MM.1S (cell line): ENCODE measurements around the gene LRTM2.

ENCODE experiments used
- DNase-seq: peaks from one replicate; pipeline ENCODE4 v3.0.0-alpha.2; 2015
- H2AFZ ChIP-seq: fragments of 300-600 bp; sonication (generic); 2 replicates; pipeline ENCODE4 v1.6.0; 2016; ENCODE audit warnings: antibody characterized with exemption, low read length
- H3F3A ChIP-seq: fragments of 300-600 bp; sonication (generic); 2 replicates; pipeline ENCODE4 v1.6.1; 2016; ENCODE audit warnings: mild to moderate bottlenecking, antibody characterized with exemption, low read length, moderate library complexity, mixed read lengths; ENCODE audit not compliant: insufficient read depth
- H3K27ac ChIP-seq: fragments of 300-600 bp; sonication (generic); 2 replicates; pipeline ENCODE4 v1.5.1; 2016; ENCODE audit warnings: mild to moderate bottlenecking, low read length
- H3K27me3 ChIP-seq: fragments of 300-600 bp; sonication (generic); replicated peaks from 2 replicates; pipeline ENCODE4 v1.6.0; 2016; ENCODE audit warnings: low read length; ENCODE audit not compliant: insufficient read depth
- H3K36me3 ChIP-seq: fragments of 300-600 bp; sonication (generic); replicated peaks from 2 replicates; pipeline ENCODE4 v1.6.1; 2016; ENCODE audit warnings: mild to moderate bottlenecking, low read length, mixed read lengths; ENCODE audit not compliant: insufficient read depth
- H3K4me1 ChIP-seq: fragments of 300-600 bp; sonication (generic); 2 replicates; pipeline ENCODE4 v1.6.1; 2016; ENCODE audit warnings: low read length, mixed read lengths
- H3K4me2 ChIP-seq: fragments of 300-600 bp; sonication (generic); 2 replicates; pipeline ENCODE4 v1.6.0; 2016; ENCODE audit warnings: low read depth, low read length
- H3K4me3 ChIP-seq: fragments of 300-600 bp; sonication (generic); 2 replicates; pipeline ENCODE4 v1.5.1; 2016; ENCODE audit warnings: low read length, mixed read lengths
- H3K79me2 ChIP-seq: fragments of 300-600 bp; sonication (generic); 2 replicates; pipeline ENCODE4 v1.6.1; 2016; ENCODE audit warnings: mixed run types, low read length, mixed read lengths
- H3K9ac ChIP-seq: fragments of 300-600 bp; sonication (generic); 2 replicates; pipeline ENCODE4 v1.6.1; 2016; ENCODE audit warnings: low read length, mixed read lengths
- H3K9me2 ChIP-seq: fragments of 300-600 bp; sonication (generic); replicated peaks from 2 replicates; pipeline ENCODE4 v1.6.1; 2016; ENCODE audit warnings: mild to moderate bottlenecking, low read length, mixed read lengths; ENCODE audit not compliant: insufficient read depth
- H3K9me3 ChIP-seq: fragments of 300-600 bp; sonication (generic); replicated peaks from 2 replicates; pipeline ENCODE4 v1.6.1; 2016; ENCODE audit warnings: mild to moderate bottlenecking, low read length, mixed read lengths; ENCODE audit not compliant: insufficient read depth
- H4K20me1 ChIP-seq: fragments of 300-600 bp; sonication (generic); 2 replicates; pipeline ENCODE4 v1.6.1; 2016; ENCODE audit warnings: mild to moderate bottlenecking, low read length, moderate library complexity, mixed read lengths; ENCODE audit not compliant: insufficient read depth
- EZH2 ChIP-seq: fragments of 300-600 bp; sonication (generic); optimal IDR thresholded peaks from 2 replicates; pipeline ENCODE3; 2017; ENCODE audit warnings: low read depth, mild to moderate bottlenecking, antibody characterized with exemption, low read length, mixed read lengths
- EZH2phosphoT487 ChIP-seq: fragments of 300-600 bp; sonication (generic); IDR thresholded peaks from 2 replicates; pipeline ENCODE4 v1.6.1; 2018; ENCODE audit warnings: antibody characterized with exemption, low read length
- TF ChIP-seq, protein P1 (sequence below): fragments of 300-600 bp; sonication (generic); IDR thresholded peaks from 2 replicates; pipeline ENCODE4 v1.5.1; 2016; ENCODE audit warnings: antibody characterized with exemption, low read length, mixed read lengths

The LRTM2 gene

DNA sequence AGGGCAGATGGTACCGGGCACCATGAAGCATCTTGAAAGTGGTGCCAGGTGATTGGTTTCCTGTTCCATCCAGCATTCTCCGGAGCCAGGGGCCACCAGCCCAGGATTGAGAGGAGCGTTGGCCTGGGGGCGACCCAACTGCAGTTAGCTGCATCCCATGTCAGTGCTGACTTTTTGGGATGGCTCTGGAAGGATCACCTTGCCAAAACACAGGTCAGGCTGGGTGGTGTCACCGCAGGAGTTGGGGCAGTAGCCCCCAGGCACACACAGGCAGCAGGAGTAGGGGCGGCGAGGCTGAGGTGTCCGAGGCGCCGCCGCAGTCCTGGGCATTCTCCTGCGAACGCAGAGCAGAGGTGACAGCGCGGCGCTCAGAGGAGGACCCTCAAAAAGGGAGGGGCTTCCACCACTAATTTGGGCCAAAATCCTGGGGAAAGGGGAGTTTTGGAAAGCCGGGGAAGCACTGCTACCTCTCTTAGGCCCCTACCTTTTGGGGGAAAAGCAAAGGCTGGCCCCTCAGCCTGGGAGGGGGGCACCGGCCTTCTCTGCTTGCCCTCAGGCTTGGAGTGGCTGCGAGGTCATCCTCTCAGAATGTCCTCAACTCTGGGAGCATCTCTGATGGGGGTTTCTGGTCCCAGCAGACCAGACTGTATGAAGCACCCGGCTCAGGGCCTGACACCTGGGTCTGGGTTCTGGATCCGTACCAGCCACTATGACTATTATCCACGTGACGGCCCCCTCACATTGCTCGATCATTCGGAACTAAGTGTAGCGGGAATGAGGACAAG, 26.7 kb upstream of the LRTM2 start:
- no peak for DNase-seq
- H4K20me1 ChIP-seq = no peaks in the 10 kb centered on the region
- no peaks in the 10 kb centered on the region for H3K9me2 ChIP-seq
- TF ChIP-seq EZH2 (no peak), EZH2phosphoT487 (no peak)
- TF ChIP-seq, protein P1, sequence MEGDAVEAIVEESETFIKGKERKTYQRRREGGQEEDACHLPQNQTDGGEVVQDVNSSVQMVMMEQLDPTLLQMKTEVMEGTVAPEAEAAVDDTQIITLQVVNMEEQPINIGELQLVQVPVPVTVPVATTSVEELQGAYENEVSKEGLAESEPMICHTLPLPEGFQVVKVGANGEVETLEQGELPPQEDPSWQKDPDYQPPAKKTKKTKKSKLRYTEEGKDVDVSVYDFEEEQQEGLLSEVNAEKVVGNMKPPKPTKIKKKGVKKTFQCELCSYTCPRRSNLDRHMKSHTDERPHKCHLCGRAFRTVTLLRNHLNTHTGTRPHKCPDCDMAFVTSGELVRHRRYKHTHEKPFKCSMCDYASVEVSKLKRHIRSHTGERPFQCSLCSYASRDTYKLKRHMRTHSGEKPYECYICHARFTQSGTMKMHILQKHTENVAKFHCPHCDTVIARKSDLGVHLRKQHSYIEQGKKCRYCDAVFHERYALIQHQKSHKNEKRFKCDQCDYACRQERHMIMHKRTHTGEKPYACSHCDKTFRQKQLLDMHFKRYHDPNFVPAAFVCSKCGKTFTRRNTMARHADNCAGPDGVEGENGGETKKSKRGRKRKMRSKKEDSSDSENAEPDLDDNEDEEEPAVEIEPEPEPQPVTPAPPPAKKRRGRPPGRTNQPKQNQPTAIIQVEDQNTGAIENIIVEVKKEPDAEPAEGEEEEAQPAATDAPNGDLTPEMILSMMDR = no peak
- peaks cover 4% of the 10 kb centered on the region; the same call in 1 of the 2 replicates for H3K27me3 ChIP-seq
- no peak overlapping the region for H3K4me2 ChIP-seq
- no peak overlapping the region for H3K4me3 ChIP-seq
- H3K9me3 ChIP-seq = no peaks in the 10 kb centered on the region
- no peaks in the 10 kb centered on the region for H3K36me3 ChIP-seq
- no peak overlapping the region for H2AFZ ChIP-seq
- no peaks in the 10 kb centered on the region for H3F3A ChIP-seq
- no peaks in the 10 kb centered on the region for H3K79me2 ChIP-seq
- no peak overlapping the region for H3K27ac ChIP-seq
- H3K4me1 ChIP-seq = no peaks in the 10 kb centered on the region
- no peak overlapping the region for H3K9ac ChIP-seq

DNA sequence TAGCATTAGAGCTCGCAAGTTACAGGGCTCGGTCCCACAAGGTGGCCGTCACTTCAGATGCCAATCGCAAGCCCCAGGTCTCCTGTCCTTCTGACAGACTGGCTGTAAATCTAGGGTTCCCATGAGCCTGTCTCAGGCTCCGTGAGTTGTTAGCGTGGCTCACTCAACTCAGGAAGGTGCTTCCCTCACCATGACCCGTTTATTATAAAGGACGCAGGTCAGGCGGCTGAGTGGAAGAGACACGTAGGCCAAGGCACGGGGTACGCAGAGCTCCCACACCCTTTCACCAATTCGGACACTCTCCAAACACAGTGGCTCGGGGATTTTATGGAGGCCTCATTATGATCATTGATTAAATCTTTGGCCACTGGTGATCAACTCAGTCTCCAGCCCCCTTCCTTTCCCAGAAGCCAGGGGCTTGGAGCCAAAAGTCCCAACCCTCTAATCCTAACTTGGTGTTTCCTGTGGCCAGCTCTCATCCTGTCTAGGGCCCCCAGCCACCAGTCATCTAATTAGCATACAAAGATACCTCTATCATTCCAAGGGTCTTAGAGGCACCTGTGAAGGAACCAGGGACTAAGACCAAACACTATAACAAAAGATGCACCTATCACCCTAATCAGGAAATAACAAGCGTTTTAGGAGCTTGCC, 25.8 kb upstream of the LRTM2 start:
- H3K4me1 ChIP-seq = no peaks in the 10 kb centered on the region
- TF ChIP-seq, protein P1 = no peak
- no peak for TF ChIP-seq EZH2phosphoT487
- no peak for TF ChIP-seq EZH2
- DNase-seq = no peak

DNA sequence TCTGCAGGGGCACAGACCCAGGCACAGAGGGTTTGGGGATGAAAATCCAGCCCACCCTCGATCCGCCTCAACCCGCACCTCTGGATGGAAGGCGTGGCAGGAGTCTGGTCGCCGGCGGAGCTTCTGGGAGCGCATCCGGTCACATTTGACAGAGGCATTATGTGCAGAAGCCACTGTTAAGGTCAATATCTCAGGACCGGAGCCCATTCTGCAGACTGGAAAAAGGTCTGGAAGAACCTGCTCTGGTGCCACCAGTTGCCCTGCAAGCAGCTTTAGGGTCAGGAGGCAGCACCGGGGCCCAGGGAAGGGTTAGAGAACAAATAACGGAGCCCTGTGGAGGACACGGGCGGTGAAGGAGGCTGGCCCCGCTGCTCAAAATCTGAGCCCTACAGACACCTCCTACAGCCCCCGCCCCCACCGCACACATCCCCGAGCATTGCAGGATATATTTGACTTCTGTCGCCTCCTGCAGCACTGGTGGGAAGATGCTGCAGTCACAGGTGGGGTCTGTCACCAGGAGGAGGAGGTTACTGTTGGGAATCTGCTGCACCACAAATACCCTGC, 25.1 kb upstream of the LRTM2 start:
- Histone ChIP-seq H3K9me2 (no peaks in the 10 kb centered on the region), H3K4me2 (peak overlapping the region; percentile 99), H3K27me3 (peaks cover 4% of the 10 kb centered on the region; the same call in 1 of the 2 replicates), H3F3A (no peaks in the 10 kb centered on the region), H3K36me3 (no peaks in the 10 kb centered on the region), H2AFZ (peak overlapping the region; percentile 87), H3K4me3 (no peak overlapping the region; the same call in 1 of the 2 replicates), H3K27ac (no peak overlapping the region), H3K9ac (peak overlapping the region; percentile 34; the same call in 1 of the 2 replicates), H3K79me2 (no peaks in the 10 kb centered on the region), H3K4me1 (no peaks in the 10 kb centered on the region), H3K9me3 (no peaks in the 10 kb centered on the region), H4K20me1 (no peaks in the 10 kb centered on the region)
- TF ChIP-seq, protein P1 = no peak
- TF ChIP-seq EZH2phosphoT487 (no peak), EZH2 (no peak)
- no peak for DNase-seq

More for the DNA sequence above, 25.8 kb upstream of the LRTM2 start:
- H3K9me3 ChIP-seq = no peaks in the 10 kb centered on the region
- H4K20me1 ChIP-seq = no peaks in the 10 kb centered on the region
- no peaks in the 10 kb centered on the region for H3K79me2 ChIP-seq
- no peaks in the 10 kb centered on the region for H3F3A ChIP-seq
- no peak overlapping the region for H3K4me3 ChIP-seq
- H3K9me2 ChIP-seq = no peaks in the 10 kb centered on the region
- no peak overlapping the region for H3K27ac ChIP-seq
- no peak overlapping the region for H3K9ac ChIP-seq
- H3K36me3 ChIP-seq = no peaks in the 10 kb centered on the region
- no peak overlapping the region for H3K4me2 ChIP-seq
- no peak overlapping the region for H2AFZ ChIP-seq
- H3K27me3 ChIP-seq = peaks cover 4% of the 10 kb centered on the region; the same call in 1 of the 2 replicates
